GM19324 (cell line): ENCODE results near the gene RAB25.
"Not testable (repeated sequence)": the region's sequence is repeated elsewhere in the genome, so short reads cannot be mapped to it uniquely, and the experiment has no call there.

ENCODE experiments used
- ATAC-seq: cut with Tn5 transposase; IDR thresholded peaks from one replicate; pipeline ENCODE4 v1.9.1; 2021; ENCODE audit warnings: mild to moderate bottlenecking, moderate library complexity; ENCODE audit not compliant: unreplicated experiment, low FRiP score

RAB25 gene

DNA sequence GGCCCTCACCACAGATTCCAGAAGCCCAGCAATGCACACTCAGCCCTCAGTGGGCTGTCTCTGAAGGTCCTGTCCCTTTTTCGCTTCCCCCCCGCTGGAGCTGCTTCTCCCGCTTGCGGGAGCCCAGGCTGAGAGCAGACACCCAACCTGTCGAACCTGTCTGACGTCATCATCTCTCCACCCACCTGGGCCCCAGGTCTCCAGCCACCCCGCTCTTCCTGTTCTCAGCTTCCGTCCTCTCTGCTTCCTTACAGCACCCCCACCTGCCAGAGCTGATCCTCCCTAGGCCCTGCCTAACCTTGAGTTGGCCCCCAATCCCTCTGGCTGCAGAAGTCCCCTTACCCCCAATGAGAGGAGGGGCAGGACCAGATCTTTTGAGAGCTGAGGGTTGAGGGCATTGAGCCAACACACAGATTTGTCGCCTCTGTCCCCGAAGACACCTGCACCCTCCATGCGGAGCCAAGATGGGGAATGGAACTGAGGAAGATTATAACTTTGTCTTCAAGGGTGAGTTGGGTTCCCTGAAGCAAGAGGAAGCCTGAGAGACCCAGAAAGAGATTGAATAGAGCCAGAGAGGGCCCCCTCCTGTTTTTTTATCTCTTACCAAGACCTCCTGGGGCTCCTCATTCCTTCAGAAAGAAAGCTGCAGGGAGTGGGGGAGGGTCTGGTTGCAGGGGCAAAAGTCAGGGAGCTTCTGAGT is at the start of gene RAB25:
TSS of gene RAB25 (plus strand) at position 224 of the 700 bp plus-strand sequence. CDS start at position 465, 241 bp downstream.
- no peak for ATAC-seq

DNA sequence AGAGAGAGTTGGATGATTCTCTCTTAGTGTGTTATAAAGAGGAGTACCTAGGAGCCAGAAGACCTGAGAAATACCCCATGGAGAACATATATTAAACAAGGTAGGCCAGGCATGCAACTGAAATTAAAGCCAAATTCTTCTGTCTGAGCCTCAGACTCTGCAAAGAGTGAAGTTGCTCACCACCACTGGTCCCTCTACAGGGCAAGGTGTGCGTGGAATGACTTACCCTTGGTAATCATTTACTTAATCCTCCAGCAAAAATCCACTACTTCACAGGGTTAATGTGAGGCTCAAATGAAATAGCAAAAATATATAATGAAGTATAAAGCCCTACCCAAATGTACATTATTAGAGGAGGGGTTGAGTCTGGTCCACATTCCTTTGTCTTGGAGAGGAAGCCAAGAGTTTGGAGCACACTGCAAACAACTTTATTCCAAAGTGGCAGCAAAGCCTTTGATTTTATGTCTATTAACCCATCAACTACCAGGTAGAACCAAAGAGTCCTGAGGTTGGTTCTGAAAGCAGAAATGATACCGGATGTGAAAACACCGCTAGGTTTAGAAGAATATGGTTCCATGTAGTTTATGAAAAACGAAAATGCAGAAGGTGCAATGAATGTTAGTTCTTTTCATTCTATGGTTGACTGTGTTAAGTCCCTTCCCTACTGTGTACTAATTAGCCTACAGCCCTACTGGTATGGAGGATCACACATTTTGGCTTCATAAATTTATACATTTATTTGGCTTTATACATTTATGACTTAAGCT is 48.7 kb upstream of the RAB25 start:
- ATAC-seq, result peak; percentile 69

DNA sequence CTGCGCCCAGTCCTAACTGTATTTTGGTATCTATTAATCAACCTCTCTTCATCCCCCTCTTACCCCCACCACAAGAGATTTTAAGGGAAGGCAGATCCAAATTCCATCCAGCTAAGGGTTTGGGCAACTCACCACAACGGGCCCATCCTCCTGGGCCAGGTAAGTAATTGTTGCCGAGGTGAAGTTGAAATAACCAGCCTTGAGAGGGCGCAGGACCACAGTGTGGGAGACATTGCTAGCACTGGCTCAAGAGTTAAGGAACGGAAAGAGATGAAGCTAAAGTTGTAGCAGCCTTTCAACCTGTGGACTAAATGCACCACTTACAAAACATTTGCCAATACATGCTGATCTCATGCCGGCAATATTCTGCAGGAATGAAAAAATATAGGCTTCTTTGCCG is 46.1 kb upstream of the RAB25 start:
- ATAC-seq, result no peak

- ATAC-seq, result no peak
Measured at GRCh38 chr1:156019946-156020292, 41.0 kb upstream of the RAB25 start.

GRCh38 chr1:156020293-156021092 is 40.5 kb upstream of the RAB25 start, which contains the start of gene SSR2:
Gene SSR2, minus strand, starts transcription at chr1:156020951. Its CDS starts 784 bp downstream, at chr1:156020167.
- ATAC-seq, result peak; percentile 95

GRCh38 chr1:156021093-156021428 is 39.9 kb upstream of the RAB25 start:
- ATAC-seq, result no peak

- ATAC-seq, result no peak
Measured at GRCh38 chr1:156021954-156022353, 39.0 kb upstream of the RAB25 start.

GRCh38 chr1:156024801-156025200 is 36.2 kb upstream of the RAB25 start:
- ATAC-seq, result no peak

- no peak for ATAC-seq
Measured at GRCh38 chr1:156025876-156026275, 35.1 kb upstream of the RAB25 start.

DNA sequence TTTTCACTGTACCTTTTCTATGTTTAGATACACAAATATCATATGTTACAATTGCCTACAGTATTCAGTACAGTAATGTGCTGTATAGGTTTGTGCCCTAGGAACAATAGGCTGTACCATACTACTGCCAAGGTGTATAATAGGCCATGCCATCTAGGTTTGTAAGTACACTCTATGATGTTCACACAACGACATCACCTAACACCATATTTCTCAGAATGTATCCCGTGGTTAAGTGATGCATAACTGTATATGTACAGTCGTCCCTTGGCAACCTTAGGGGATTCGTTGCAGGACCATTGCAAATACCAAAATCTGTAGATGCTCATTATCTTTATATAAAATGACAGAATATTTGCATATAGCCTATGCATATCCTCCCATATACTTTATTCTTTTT is 34.4 kb upstream of the RAB25 start:
- ATAC-seq, result no peak

GRCh38 chr1:156033011-156033410 is 27.9 kb upstream of the RAB25 start:
- ATAC-seq, result no peak

DNA sequence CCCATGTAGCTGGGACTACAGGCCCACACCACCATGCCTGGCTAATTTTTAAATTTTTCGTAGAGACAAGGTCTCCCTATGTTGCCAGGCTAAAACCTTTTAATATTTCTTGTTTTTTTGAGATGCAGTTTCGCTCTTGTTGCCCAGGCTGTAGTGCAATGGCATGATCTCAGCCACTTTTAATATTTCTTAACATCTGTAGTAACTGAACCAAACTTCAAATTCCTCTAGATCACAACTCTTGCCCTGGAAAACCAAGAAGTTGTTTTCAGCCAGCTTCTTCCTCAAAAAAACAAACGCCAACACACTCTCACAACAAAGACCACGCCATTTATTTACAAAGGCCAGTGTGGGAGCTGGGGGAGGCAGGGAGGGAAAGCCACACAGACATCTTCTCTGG is 26.0 kb upstream of the RAB25 start:
- ATAC-seq, result not testable (repeated sequence)

DNA sequence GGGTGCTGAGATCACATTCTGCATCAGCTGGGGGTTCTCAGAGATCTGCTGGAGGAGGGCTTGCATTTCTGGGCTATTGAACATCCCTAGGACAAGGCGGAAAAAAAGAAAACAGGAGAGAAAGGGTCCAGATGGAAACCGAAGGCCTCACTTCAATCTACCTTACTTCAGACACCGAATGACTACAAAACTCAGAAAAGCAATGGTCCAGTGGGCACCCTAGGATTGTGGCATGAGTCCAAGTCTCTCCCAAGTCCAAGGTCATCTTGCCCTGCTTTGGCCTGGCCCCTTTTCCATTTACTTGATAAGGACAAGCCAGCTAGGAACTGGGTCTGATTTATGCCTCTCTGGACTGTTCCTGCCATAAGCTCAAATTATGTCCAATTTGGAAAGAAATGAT is 18.1 kb upstream of the RAB25 start:
- ATAC-seq, result no peak

- no peak for ATAC-seq
Measured at GRCh38 chr1:156045076-156045475, 15.9 kb upstream of the RAB25 start.

GRCh38 chr1:156048663-156049258 is 12.2 kb upstream of the RAB25 start:
- no peak for ATAC-seq

DNA sequence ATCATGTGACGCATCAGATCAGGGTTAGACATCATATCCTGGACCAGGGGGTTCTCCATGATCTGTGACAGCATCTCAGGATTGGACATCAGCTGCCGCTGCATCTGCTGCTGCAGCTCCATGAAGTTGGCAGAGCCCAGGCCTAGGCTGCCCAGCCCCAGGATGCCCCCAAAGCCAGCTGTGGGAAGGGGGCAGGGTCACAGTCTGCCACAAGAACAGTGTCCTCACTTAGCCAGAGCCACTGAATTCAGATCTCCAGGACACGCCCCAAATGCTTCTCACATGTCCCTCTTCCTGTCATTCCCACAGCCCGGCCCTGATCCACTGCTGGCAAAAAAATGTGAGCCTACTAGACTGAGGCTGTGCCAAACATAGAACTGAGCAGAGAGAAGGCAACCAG is 10.6 kb upstream of the RAB25 start:
- no peak for ATAC-seq

- ATAC-seq, result no peak
Measured at GRCh38 chr1:156051011-156051725, 9.8 kb upstream of the RAB25 start.

- ATAC-seq, result peak; percentile 17
Measured at GRCh38 chr1:156052862-156053767, 7.8 kb upstream of the RAB25 start.

GRCh38 chr1:156053768-156054499 is 7.0 kb upstream of the RAB25 start, which contains the start of gene UBQLN4:
Gene UBQLN4, minus strand, starts transcription at chr1:156053798. Its CDS starts 97 bp downstream, at chr1:156053701.
- peak; percentile 58 for ATAC-seq
